SK-N-SH (cell line): Measurements from ENCODE around the gene CACNA2D4. TPM values are rescaled to one million over a fixed set of nuclear protein-coding genes. Genes with fewer than 3 reads are reported as not detected.

ENCODE experiments used
- CTCF ChIA-PET: fragments of 300-600, 350-600 bp; formaldehyde crosslinking; extraction: SDS; loops from one replicate; lab custom pipeline; 2021; lab: Yijun Ruan, JAX
- POLR2A ChIA-PET: fragments of 350-600 bp; sonication (Branson Sonifier 250); formaldehyde crosslinking; extraction: SDS; loops from one replicate; lab custom pipeline; 2020; ENCODE audit warnings: antibody characterized with exemption, inconsistent platforms; lab: Yijun Ruan, JAX
- DNase-seq: peaks from one replicate; pipeline ENCODE4 v3.0.0; 2012
- H2AFZ ChIP-seq: fragments of 200-600 bp; sonication (generic); 2 replicates; pipeline ENCODE4 v1.8.1; 2016; ENCODE audit warnings: antibody characterized with exemption, mild to moderate bottlenecking, low read depth
- H3F3A ChIP-seq: fragments of 200-600 bp; sonication (generic); replicated peaks from 2 replicates; pipeline ENCODE3; 2016; ENCODE audit warnings: antibody characterized with exemption, mild to moderate bottlenecking; ENCODE audit not compliant: insufficient read depth
- H3K27ac ChIP-seq, 2 experiments: fragments of 200-500 bp in 1 of 2; fragments of 200-600 bp in 1 of 2; sonication (Bioruptor generic) in 1 of 2; sonication (generic), shearing (Covaris generic) in 1 of 2; 2 replicates each; pipeline versions ENCODE4 v1.5.1 to v1.6.1; 2014 to 2016; ENCODE audit warnings: low read depth in 2 of 2, inconsistent platforms in 1 of 2, low read length in 1 of 2, mild to moderate bottlenecking in 1 of 2, mixed read lengths in 1 of 2
- H3K27me3 ChIP-seq: fragments of 200-600 bp; sonication (generic), shearing (Covaris generic); 2 replicates; pipeline ENCODE4 v1.6.1; 2016; ENCODE audit warnings: mixed run types; ENCODE audit not compliant: insufficient read depth
- H3K36me3 ChIP-seq, 2 experiments: fragments of 200-500 bp in 1 of 2; fragments of 200-600 bp in 1 of 2; sonication (Bioruptor generic) in 1 of 2; sonication (generic) in 1 of 2; replicated peaks in 1 of 2; 2 replicates each; pipeline versions ENCODE3 to v1.5.1; 2014 to 2016; ENCODE audit warnings: low read length in 1 of 2, mild to moderate bottlenecking in 1 of 2; ENCODE audit not compliant: insufficient read depth in 2 of 2, control insufficient read depth in 1 of 2
- H3K4me1 ChIP-seq, 2 experiments: fragments of 200-500 bp in 1 of 2; fragments of 200-600 bp in 1 of 2; sonication (Bioruptor generic) in 1 of 2; sonication (generic), shearing (Covaris generic) in 1 of 2; 2 replicates each; pipeline versions ENCODE4 v1.5.1 to v1.6.1; 2014 to 2016; ENCODE audit warnings: low read depth in 1 of 2, low read length in 1 of 2, mixed run types in 1 of 2; ENCODE audit not compliant: insufficient read depth in 2 of 2, control insufficient read depth in 1 of 2
- H3K4me2 ChIP-seq: fragments of 200-600 bp; sonication (generic), shearing (Covaris generic); 2 replicates; pipeline ENCODE4 v1.6.1; 2017; ENCODE audit warnings: mixed run types
- H3K4me3 ChIP-seq, 2 experiments: fragments of 200-500 bp in 1 of 2; fragments of 200-600 bp in 1 of 2; sonication (Bioruptor generic) in 1 of 2; sonication (generic), shearing (Covaris generic) in 1 of 2; 2 replicates each; pipeline versions ENCODE4 v1.5.1 to v1.8.1; 2014 to 2016; ENCODE audit warnings: low read depth in 2 of 2, inconsistent platforms in 1 of 2, low read length in 1 of 2, mild to moderate bottlenecking in 1 of 2, mixed read lengths in 1 of 2, moderate library complexity in 1 of 2
- H3K79me2 ChIP-seq: fragments of 200-600 bp; sonication (generic); 2 replicates; pipeline ENCODE4 v1.8.1; 2017; ENCODE audit warnings: mild to moderate bottlenecking; ENCODE audit not compliant: insufficient read depth
- H3K9ac ChIP-seq: fragments of 200-600 bp; sonication (generic); 2 replicates; pipeline ENCODE4 v1.6.1; 2017; ENCODE audit warnings: mixed run types
- H3K9me2 ChIP-seq: fragments of 200-600 bp; sonication (generic); 2 replicates; pipeline ENCODE4 v1.6.1; 2017; ENCODE audit warnings: mixed run types
- H3K9me3 ChIP-seq: fragments of 200-600 bp; sonication (generic); 2 replicates; pipeline ENCODE4 v1.6.1; 2017; ENCODE audit warnings: mixed run types, mild to moderate bottlenecking, moderate library complexity
- H4K20me1 ChIP-seq: fragments of 200-600 bp; sonication (generic); 2 replicates; pipeline ENCODE4 v1.6.1; 2017; ENCODE audit warnings: mild to moderate bottlenecking, mixed run types; ENCODE audit not compliant: insufficient read depth
- CHD2 ChIP-seq: fragments of 150-350 bp; IDR thresholded peaks from 2 replicates; pipeline ENCODE4 v1.6.1; 2018; ENCODE audit warnings: low read length; ENCODE audit not compliant: partially characterized antibody
- CTCF ChIP-seq: fragments of 200-600 bp; sonication (generic); IDR thresholded peaks from 2 replicates; pipeline ENCODE4 v1.6.1; 2017; ENCODE audit warnings: antibody characterized with exemption, mild to moderate bottlenecking, moderate library complexity
- ELF1 ChIP-seq: IDR thresholded peaks from 2 replicates; pipeline ENCODE4 v1.4.0; 2012
- EP300 ChIP-seq, 2 experiments: IDR thresholded peaks; 2 replicates each; pipeline versions ENCODE4 v1.4.0 to v1.6.1; 2012; ENCODE audit warnings: borderline replicate concordance in 1 of 2, low read depth in 1 of 2, low read length in 1 of 2
- FOSL2 ChIP-seq: IDR thresholded peaks from 2 replicates; pipeline ENCODE4 v1.4.0; 2012; ENCODE audit warnings: low read depth, mild to moderate bottlenecking, moderate library complexity, borderline replicate concordance
- FOXJ3 ChIP-seq: sonication (generic); formaldehyde crosslinking; IDR thresholded peaks from 2 replicates; pipeline ENCODE4 v1.5.1; 2020; ENCODE audit warnings: mild to moderate bottlenecking, missing genetic modification reagents
- FOXM1 ChIP-seq: IDR thresholded peaks from 2 replicates; pipeline ENCODE4 v1.4.0; 2012; ENCODE audit warnings: low read depth, mild to moderate bottlenecking
- JUND ChIP-seq: IDR thresholded peaks from 2 replicates; pipeline ENCODE4 v1.4.0; 2012
- MXI1 ChIP-seq: IDR thresholded peaks from 2 replicates; pipeline ENCODE4 v1.6.1; 2012; ENCODE audit warnings: mild to moderate bottlenecking, low read depth, low read length, improper control_type of control experiment
- NRF1 ChIP-seq: IDR thresholded peaks from 2 replicates; pipeline ENCODE4 v1.6.1; 2012; ENCODE audit warnings: low read depth, mild to moderate bottlenecking, low read length
- RAD21 ChIP-seq: IDR thresholded peaks from 2 replicates; pipeline ENCODE4 v1.6.1; 2012; ENCODE audit warnings: mild to moderate bottlenecking, low read length
- RCOR1 ChIP-seq: fragments of 150-350 bp; IDR thresholded peaks from 2 replicates; pipeline ENCODE4 v1.6.1; 2017; ENCODE audit warnings: antibody characterized with exemption, low read length
- REST ChIP-seq: IDR thresholded peaks from 2 replicates; pipeline ENCODE4 v1.6.1; 2012; ENCODE audit warnings: mild to moderate bottlenecking, low read depth, low read length, moderate library complexity
- RFX5 ChIP-seq: IDR thresholded peaks from 2 replicates; pipeline ENCODE4 v1.6.1; 2012; ENCODE audit warnings: mild to moderate bottlenecking, improper control_type of control experiment, low read length
- SIN3A ChIP-seq: IDR thresholded peaks from 2 replicates; pipeline ENCODE4 v1.6.1; 2012; ENCODE audit warnings: low read depth, mild to moderate bottlenecking, low read length, moderate library complexity, borderline replicate concordance
- TAF1 ChIP-seq: IDR thresholded peaks from 2 replicates; pipeline ENCODE4 v1.6.1; 2012; ENCODE audit warnings: low read depth, mild to moderate bottlenecking, low read length, moderate library complexity, borderline replicate concordance
- USF1 ChIP-seq: IDR thresholded peaks from 2 replicates; pipeline ENCODE4 v1.4.0; 2012; ENCODE audit warnings: low read depth, borderline replicate concordance
- WGBS: methylation state at CpG from one replicate; pipeline ENCODE4 v1.1.6; 2017; ENCODE audit warnings: low lambda C conversion rate; 5-methylcytosine and 5-hydroxymethylcytosine counted together
- polyA plus RNA-seq, 3 experiments: library from polyadenylated mRNA; depleted of rRNA; stranded (reverse); fragments of >200 nt; gene quantifications; 2 replicates each; pipeline ENCODE4 v1.2.3, GENCODE V29; 2012

CACNA2D4 gene
- polyA plus RNA-seq, 1 of the 3 experiments (the other 2 are of a cell fraction), result 0.02 TPM

GRCh38 chr12:1855241-1855640 lies 63.2 kb downstream of the CACNA2D4 start:
- no peaks in the 10 kb centered on the region for H3K36me3 ChIP-seq
- TF ChIP-seq CHD2, result no peak
- TF ChIP-seq RCOR1, result no peak
- TF ChIP-seq ELF1, result no peak
- TF ChIP-seq SIN3A, result no peak
- TF ChIP-seq JUND, result no peak
- TF ChIP-seq EP300 (IDR thresholded peaks at IDR 0.05; ENCODE audit: borderline replicate concordance in 1 of 2, low read depth in 1 of 2, low read length in 1 of 2), result no peak
- no peak for TF ChIP-seq RAD21
- no peak for TF ChIP-seq CTCF
- no peak for TF ChIP-seq RFX5
- no peak overlapping the region; a peak in 2 of 4 replicates for H3K4me3 ChIP-seq
- no peak overlapping the region for H2AFZ ChIP-seq
- no peaks in the 10 kb centered on the region for H4K20me1 ChIP-seq
- H3K9ac ChIP-seq, result no peak overlapping the region
- no peak for DNase-seq
- H3K4me1 ChIP-seq, result peaks cover 4 to 6% of the 10 kb centered on the region in 2 experiments; a peak in 1 of 4 replicates
- H3K9me2 ChIP-seq, result no peaks in the 10 kb centered on the region
- peaks cover 17% of the 10 kb centered on the region for H3F3A ChIP-seq
- H3K27me3 ChIP-seq, result peaks cover 5% of the 10 kb centered on the region; the same call in 1 of the 2 replicates
- CTCF ChIA-PET, result interaction anchor here (0.7 to 2.4 kb wide), 2 partner anchors 85 to 199 kb away, joined by 3 to 7 read pairs; no protein-coding TSS in a partner anchor
- 30% methylated on average over 3 of the region's 3 CpGs for WGBS
- H3K27ac ChIP-seq, result no peak overlapping the region
- H3K4me2 ChIP-seq, result no peak overlapping the region
- no peaks in the 10 kb centered on the region for H3K79me2 ChIP-seq
- 0 out of 2 replicates have a peak, but pooled peaks cover 3% of the 10 kb centered on the region for H3K9me3 ChIP-seq
- POLR2A ChIA-PET, result no interaction called here

- H3K4me2 ChIP-seq, result no peak overlapping the region
- no peak overlapping the region for H3K4me3 ChIP-seq
- no peaks in the 10 kb centered on the region for H4K20me1 ChIP-seq
- H2AFZ ChIP-seq, result no peak overlapping the region
- H3K36me3 ChIP-seq, result no peaks in the 10 kb centered on the region
- 54% methylated on average over 8 of the region's 8 CpGs for WGBS
- H3K79me2 ChIP-seq, result no peaks in the 10 kb centered on the region
- peaks cover 17% of the 10 kb centered on the region for H3F3A ChIP-seq
- H3K4me1 ChIP-seq, result peaks cover 0 to 6% of the 10 kb centered on the region in 2 experiments; a peak in 1 of 4 replicates
- POLR2A ChIA-PET, result no interaction called here
- DNase-seq, result no peak
- no peaks in the 10 kb centered on the region for H3K9me2 ChIP-seq
- no peak overlapping the region for H3K27ac ChIP-seq
- peaks cover 2% of the 10 kb centered on the region; the same call in 1 of the 2 replicates for H3K27me3 ChIP-seq
- TF ChIP-seq NRF1 (no peak), USF1 (no peak), MXI1 (no peak), TAF1 (no peak), ELF1 (no peak), FOXJ3 (CRISPR knock-in tag) (no peak), EP300 (IDR thresholded peaks at IDR 0.05; ENCODE audit: borderline replicate concordance in 1 of 2, low read depth in 1 of 2, low read length in 1 of 2) (no peak), CHD2 (no peak), FOXM1 (no peak), FOSL2 (no peak), REST (no peak), JUND (no peak)
- CTCF ChIA-PET, result interaction anchor here (1.0 kb wide), 1 partner anchor 86 kb away, joined by 3 read pairs; no protein-coding TSS in a partner anchor
- H3K9ac ChIP-seq, result no peak overlapping the region
- H3K9me3 ChIP-seq, result 0 out of 2 replicates have a peak, but pooled peaks cover 3% of the 10 kb centered on the region
These were observed 64.7 kb downstream of the CACNA2D4 start for GRCh38 chr12:1853716-1854115.
